CD4-positive, alpha-beta T cell treated with Interleukin-1 beta for 1 hour (primary cell): ENCODE results near the gene SLC2A4.

Source experiments
- DNase-seq, 2 donors: peaks; one replicate each; pipeline ENCODE4 v3.0.0-alpha.2; 2020 to 2022

Gene SLC2A4

GRCh38 chr17:7279448-7279847 lies 2.1 kb upstream of the SLC2A4 start:
- no peak for DNase-seq

DNA sequence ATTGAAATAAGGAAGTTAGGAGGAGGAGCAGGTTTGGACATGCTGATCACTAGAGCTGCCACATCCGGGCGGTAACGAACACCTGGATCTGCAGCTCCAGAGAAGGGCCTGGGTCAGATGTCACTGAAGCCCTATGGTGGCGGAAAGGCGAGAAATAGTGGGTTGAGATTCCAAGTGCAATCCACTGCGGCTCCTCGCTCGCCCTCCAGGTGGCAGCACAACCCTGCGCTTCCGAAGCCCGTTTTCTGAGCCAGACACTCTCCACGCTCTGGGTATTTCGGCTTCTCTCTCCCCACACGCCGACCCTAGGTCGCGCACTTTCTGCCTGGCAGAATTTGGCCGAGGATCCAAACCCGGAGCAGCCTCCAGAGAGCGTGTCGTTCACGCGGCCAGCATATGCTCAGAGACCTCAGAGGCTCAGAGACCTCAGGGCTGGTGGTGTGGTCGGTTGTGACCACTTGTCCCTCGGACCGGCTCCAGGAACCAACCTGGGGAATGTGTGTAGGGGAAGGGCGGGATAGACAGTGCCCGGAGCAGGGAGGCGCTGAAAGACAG lies 922 bp upstream of the SLC2A4 start:
- DNase-seq, result peak; percentile 82 to 88

DNA sequence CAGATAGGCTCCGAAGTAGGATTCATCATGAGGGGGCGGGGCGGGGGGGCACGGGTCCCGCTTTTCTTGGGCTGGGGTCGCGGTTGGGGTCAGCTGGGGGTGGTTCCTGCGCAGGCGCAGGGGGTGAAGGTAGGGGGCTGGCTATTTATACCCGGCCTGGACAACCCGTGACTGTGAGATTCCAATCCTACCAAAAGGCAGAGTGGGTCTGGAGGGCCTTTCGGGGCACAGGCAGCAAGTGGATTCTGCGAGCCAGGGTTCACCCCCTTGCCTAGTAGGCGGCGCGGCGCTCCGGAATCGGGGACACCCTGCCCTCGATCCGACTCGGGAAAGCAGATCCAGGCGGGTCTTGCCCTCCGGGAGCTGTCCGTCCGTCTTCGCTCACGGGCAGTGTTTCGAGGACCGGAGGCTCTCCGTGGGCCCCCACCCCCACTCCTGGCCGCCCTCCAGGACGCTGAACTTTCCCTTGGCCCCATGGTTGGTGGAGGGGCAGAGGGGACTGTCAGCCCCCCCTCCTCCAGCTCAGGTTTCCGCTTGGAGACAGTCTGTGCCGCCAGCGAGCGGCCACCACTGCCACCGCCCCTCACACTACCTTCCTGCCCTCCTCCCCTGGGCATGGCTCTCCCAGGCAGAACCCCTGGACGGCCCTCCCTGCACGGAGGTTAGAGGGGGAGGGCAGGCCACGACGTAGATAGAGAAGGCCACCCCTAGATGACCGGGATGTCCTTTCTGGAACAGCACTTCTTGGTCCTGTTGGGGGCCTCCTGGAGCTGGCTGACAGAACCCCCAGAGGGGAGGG lies 634 bp downstream of the SLC2A4 start:
- DNase-seq, result no peak

GRCh38 chr17:7282752-7283321 lies 1.3 kb downstream of the SLC2A4 start:
- DNase-seq, result no peak

DNA sequence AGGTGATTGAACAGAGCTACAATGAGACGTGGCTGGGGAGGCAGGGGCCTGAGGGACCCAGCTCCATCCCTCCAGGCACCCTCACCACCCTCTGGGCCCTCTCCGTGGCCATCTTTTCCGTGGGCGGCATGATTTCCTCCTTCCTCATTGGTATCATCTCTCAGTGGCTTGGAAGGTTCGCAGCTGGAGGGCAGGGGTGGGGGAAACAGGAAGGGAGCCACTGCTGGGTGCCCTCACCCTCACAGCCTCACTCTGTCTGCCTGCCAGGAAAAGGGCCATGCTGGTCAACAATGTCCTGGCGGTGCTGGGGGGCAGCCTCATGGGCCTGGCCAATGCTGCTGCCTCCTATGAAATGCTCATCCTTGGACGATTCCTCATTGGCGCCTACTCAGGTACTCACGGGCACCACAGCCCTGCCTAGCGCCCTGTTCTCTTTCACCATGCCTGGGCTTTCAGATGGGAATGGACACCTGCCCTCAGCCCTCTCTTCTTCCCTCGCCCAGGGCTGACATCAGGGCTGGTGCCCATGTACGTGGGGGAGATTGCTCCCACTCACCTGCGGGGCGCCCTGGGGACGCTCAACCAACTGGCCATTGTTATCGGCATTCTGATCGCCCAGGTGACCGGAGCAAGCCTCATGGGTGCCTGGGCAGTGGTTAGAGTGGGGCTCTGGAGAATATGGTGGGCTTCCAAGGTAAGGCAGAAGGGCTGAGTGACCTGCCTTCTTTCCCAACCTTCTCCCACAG lies 2.1 kb downstream of the SLC2A4 start:
- no peak for DNase-seq

DNA sequence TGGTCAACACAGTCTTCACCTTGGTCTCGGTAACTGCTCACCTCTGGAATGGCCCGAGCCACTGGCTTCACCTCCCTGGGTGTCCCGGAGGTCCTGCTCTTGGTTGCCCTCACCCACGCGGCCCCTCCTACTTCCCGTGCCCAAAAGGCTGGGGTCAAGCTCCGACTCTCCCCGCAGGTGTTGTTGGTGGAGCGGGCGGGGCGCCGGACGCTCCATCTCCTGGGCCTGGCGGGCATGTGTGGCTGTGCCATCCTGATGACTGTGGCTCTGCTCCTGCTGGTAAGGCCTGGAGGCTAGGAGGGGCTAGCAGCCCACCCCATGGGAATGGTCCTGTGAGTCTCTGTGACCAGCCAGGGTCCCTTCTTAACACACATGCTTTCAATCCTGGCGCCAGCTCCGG lies 3.4 kb downstream of the SLC2A4 start:
- DNase-seq, result no peak

DNA sequence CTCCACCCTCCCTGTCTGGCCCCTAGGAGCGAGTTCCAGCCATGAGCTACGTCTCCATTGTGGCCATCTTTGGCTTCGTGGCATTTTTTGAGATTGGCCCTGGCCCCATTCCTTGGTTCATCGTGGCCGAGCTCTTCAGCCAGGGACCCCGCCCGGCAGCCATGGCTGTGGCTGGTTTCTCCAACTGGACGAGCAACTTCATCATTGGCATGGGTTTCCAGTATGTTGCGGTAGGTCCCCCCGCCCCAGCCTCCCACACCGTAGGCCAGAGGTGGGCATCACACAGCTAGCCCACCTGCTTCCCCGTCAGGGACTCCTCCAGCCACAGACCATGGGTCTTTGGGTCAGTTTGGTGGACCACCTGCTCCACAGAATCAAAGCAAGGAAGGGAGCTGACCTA lies 4.2 kb downstream of the SLC2A4 start:
- DNase-seq, result no peak

GRCh38 chr17:7289256-7290032 lies 7.9 kb downstream of the SLC2A4 start:
- no peak for DNase-seq

DNA sequence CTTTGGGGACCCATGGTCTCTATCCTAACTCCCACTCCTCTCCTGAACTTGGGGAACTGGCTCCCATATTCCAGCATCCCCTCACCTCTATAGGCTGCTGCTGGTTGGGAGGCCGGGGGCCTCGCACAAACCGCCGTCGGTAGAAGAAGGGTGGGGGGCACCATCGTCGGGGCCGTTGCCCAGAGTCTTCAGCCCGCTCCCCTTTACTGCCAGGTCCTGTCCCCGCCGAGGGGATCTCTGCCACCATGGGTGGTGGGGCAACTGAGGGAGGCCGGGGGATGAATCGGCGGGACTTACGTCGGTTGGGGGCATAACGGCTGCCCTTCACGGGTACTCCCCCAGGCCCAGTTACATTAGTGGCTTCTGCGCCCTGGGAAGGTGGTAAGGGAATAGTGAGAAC lies 8.6 kb downstream of the SLC2A4 start:
- no peak for DNase-seq

GRCh38 chr17:7290685-7291084 lies 9.2 kb downstream of the SLC2A4 start:
- no peak for DNase-seq

DNA sequence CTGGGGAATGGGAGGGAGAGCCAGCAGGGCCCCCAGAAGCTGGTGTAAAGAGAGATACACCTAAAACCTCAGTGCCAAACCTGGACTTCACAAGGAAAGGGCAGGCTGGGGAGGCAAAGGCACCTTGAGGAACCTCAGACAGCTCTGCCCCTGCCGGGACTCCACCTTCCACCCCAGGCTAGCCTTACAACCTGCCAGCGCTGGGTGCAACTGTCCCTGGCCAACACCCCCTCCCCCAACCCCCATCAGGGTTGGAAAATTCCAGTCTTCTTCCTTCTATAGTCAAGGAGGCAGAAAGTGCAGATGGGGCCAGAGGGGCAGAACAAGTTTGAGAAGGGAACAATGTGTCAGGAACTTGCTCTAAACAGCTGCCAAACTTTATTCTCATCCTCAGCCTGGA lies 10.7 kb downstream of the SLC2A4 start:
- no peak for DNase-seq

DNA sequence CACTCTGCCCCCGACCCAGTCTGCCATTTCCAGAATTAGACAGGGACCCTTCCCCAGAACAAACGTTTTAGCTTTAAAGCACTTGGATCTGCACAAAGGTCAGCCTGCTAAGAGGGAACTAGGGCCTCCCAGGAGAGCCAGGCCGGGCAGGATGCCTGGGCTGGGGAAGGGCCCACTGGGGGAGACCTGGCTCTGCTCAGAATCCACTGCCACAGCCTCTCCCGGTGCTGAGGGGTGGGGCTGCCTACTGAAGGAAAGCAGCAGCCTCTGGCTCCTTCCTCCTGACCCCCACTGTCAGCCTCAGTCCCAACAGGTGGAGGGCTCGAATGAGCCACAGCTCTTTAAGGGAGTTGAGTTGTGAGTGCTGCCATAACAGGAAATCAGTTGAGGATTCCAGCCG lies 11.2 kb downstream of the SLC2A4 start:
- no peak for DNase-seq

GRCh38 chr17:7293159-7293558 lies 11.6 kb downstream of the SLC2A4 start:
- DNase-seq, result no peak

GRCh38 chr17:7293816-7294613 lies 12.5 kb downstream of the SLC2A4 start:
- DNase-seq, result no peak

GRCh38 chr17:7294614-7295153 lies 13.2 kb downstream of the SLC2A4 start, which contains the start of gene YBX2:
TSS of gene YBX2 (minus strand) at chr17:7294639. CDS start at chr17:7294500, 139 bp downstream.
- peak; percentile 84 to 86 for DNase-seq

DNA sequence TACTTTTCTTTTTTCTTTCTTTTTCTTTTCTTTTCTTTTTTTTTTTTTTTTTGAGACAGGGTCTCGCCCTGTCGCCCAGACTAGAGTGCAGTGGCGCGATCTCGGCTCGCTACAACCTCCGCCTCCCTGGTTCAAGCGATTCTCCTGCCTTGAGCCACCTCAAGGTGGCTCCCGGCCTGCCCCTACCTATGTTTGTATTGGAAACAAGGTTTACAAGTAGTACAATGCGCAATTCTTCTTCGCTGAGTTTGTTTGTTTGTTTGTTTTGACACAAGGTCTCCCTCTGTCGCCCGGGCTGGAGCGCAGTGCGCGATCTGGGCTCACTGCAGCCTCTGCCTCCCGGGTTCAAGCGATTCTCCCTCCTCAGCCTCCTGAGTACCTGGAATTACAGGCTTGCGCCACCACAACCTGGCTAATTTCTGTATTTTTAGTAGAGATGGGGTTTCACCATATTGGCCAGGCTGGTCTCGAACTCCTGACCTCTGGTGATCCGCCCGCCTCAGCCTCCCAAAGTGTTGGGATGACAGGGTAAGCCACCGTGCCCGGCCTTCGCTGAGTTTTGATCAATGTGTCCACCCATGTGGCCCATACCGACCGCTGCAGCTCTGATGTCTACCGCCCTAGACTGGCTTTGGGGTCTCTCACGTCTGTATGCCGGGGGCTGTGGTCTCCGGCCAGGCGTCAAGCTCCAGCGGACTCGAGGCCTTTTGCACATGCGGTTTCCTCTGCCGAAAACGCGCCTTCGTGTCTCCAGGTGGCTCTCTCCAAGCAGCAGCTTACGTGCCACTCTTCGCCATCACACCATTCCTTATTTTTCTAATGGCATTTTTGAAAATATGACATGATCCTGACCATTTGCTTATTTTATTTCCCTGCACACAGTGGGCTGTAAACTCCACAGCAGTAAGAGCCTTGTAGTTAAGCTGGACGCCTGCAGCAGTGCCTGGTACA lies 14.0 kb downstream of the SLC2A4 start:
- no peak for DNase-seq

DNA sequence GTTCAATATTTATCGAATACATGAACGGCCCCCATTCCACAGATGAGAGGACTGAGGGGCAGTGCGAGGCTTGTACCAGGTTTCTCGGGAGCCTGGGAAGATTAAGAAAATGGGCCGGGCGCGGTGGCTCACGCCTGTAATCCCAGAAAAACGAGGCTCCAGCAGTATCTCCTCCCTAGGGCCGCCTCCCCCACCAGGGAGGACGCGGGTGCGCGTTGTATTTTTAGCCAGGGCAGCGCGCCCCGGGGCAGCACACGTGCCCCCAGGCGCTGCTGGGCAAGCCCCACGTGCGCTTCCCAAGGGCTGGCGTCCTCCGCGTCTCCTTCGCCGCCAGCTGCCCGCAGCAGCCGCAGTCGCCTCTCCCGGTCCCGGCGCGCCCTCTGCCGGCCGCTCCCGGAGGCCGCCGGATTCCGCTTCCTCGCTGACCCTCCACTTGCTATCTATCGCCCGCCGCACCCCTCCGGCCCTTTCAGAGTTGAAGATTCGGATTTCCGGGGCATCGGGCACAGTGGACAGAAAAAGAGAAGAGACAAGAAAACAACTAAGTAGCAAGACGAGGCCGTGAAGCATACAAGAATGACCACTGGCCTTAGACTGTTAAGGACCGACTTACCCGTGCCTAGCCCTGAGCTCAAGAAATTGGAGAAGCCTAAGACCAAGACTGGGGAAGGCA lies 14.8 kb downstream of the SLC2A4 start:
- DNase-seq, result peak; percentile 73 to 77

DNA sequence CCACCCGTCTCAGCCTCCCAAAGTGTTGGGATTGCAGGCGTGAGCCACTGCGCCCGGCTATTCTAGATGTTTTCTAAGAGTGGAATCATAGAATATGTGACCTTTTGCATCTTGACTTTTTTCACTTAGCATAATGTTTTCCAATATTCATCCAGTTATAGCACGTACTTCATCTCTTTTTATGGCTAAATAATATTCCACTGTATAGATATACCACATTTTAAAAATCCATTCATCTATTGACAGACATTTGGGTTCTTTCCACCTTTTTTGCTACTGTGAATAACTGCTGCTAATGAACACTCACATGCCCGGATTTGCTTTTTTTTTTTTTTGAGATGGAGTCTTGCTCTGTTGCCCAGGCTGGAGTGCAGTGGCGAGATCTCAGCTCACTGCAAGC lies 22.7 kb downstream of the SLC2A4 start:
- no peak for DNase-seq

GRCh38 chr17:7306911-7307685 lies 25.6 kb downstream of the SLC2A4 start, which contains the start of gene EIF5A:
TSS of gene EIF5A (plus strand) at chr17:7307628. CDS start at chr17:7309636, 2,008 bp downstream.
- DNase-seq, result peak; percentile 100
